GM12878 (cell line): ENCODE measurements around the gene PTPRU.

Experiments used
- ASH2L ChIP-seq: fragments of 300-600, 200-600 bp; sonication (generic); IDR thresholded peaks from 2 replicates; pipeline ENCODE4 v1.6.1; 2017; ENCODE audit warnings: low read depth, mild to moderate bottlenecking, borderline replicate concordance
- CTCF ChIP-seq, 3 experiments: IDR thresholded peaks in 2 of 3; conservative IDR thresholded peaks in 1 of 3; 2 replicates each; pipeline ENCODE4 v1.5.1; 2011; ENCODE audit warnings: low read depth in 3 of 3, low read length in 3 of 3, mild to moderate bottlenecking in 3 of 3, control low read depth in 2 of 3, moderate library complexity in 2 of 3, inconsistent platforms in 1 of 3, mixed read lengths in 1 of 3; ENCODE audit not compliant: control insufficient read depth in 2 of 3, insufficient read depth in 1 of 3; ENCODE audit errors: extremely low read depth in 1 of 3
- DPF2 ChIP-seq: fragments of 450-650 bp; IDR thresholded peaks from 2 replicates; pipeline ENCODE4 v1.6.1; 2017; ENCODE audit warnings: mild to moderate bottlenecking
- FOXM1 ChIP-seq: IDR thresholded peaks from 2 replicates; pipeline ENCODE4 v1.6.1; 2012; ENCODE audit warnings: low read depth, mild to moderate bottlenecking, inconsistent platforms, low read length, moderate library complexity
- JUND ChIP-seq: IDR thresholded peaks from 2 replicates; pipeline ENCODE4 v1.6.1; 2012; ENCODE audit warnings: low read depth, mild to moderate bottlenecking, low read length, improper control_type of control experiment, moderate library complexity
- MXI1 ChIP-seq: fragments of 150-350 bp; IDR thresholded peaks from 2 replicates; pipeline ENCODE4 v1.6.1; 2011; ENCODE audit warnings: low read depth, mild to moderate bottlenecking, inconsistent platforms, low read length, improper control_type of control experiment
- NRF1 ChIP-seq: conservative IDR thresholded peaks from 2 replicates; pipeline ENCODE4 v1.6.1; 2011; ENCODE audit warnings: mild to moderate bottlenecking, low read depth, low read length, improper control_type of control experiment
- POLR2AphosphoS5 ChIP-seq: IDR thresholded peaks from 2 replicates; pipeline ENCODE4 v1.6.1; 2011; ENCODE audit warnings: mild to moderate bottlenecking, low read length, inconsistent platforms
- RBBP5 ChIP-seq: fragments of 200-600 bp; sonication (generic); conservative IDR thresholded peaks from 2 replicates; pipeline ENCODE4 v1.6.1; 2016
- REST ChIP-seq: IDR thresholded peaks from 2 replicates; pipeline ENCODE4 v1.6.1; 2012; ENCODE audit warnings: mild to moderate bottlenecking, low read depth, low read length
- SRF ChIP-seq, 2 experiments: IDR thresholded peaks; 2 replicates each; pipeline ENCODE4 v1.6.1; 2011; ENCODE audit warnings: low read depth in 2 of 2, low read length in 2 of 2, mild to moderate bottlenecking in 1 of 2, moderate library complexity in 1 of 2
- TCF3 ChIP-seq: IDR thresholded peaks from 2 replicates; pipeline ENCODE4 v1.6.1; 2012; ENCODE audit warnings: low read depth, mild to moderate bottlenecking, low read length, borderline replicate concordance; ENCODE audit not compliant: insufficient read depth
- ZBTB33 ChIP-seq: fragments of 450-650 bp; IDR thresholded peaks from 2 replicates; pipeline ENCODE4 v1.6.1; 2017; ENCODE audit warnings: mild to moderate bottlenecking
- TF ChIP-seq, protein P1 (sequence below): IDR thresholded peaks from 2 replicates; pipeline ENCODE4 v1.6.1; 2011; ENCODE audit warnings: borderline replicate concordance, low read depth, mild to moderate bottlenecking, moderate library complexity, low read length; ENCODE audit not compliant: insufficient read depth, poor library complexity, severe bottlenecking

- no peak for TF ChIP-seq JUND
- TF ChIP-seq CTCF (IDR thresholded peaks at IDR 0.05 in 2 of 3, conservative IDR thresholded peaks at IDR 0.05 in 1 of 3; ENCODE audit: control insufficient read depth in 2 of 3, extremely low read depth in 1 of 3, insufficient read depth in 1 of 3, low read depth in 3 of 3, low read length in 3 of 3) = no peak
- no peak for TF ChIP-seq NRF1
- TF ChIP-seq TCF3 = no peak
- no peak for TF ChIP-seq REST
- TF ChIP-seq POLR2AphosphoS5 = no peak
- no peak for TF ChIP-seq DPF2
- no peak for TF ChIP-seq MXI1
- no peak for TF ChIP-seq RBBP5
- no peak for TF ChIP-seq ZBTB33
- no peak for TF ChIP-seq ASH2L
- TF ChIP-seq, protein P1, sequence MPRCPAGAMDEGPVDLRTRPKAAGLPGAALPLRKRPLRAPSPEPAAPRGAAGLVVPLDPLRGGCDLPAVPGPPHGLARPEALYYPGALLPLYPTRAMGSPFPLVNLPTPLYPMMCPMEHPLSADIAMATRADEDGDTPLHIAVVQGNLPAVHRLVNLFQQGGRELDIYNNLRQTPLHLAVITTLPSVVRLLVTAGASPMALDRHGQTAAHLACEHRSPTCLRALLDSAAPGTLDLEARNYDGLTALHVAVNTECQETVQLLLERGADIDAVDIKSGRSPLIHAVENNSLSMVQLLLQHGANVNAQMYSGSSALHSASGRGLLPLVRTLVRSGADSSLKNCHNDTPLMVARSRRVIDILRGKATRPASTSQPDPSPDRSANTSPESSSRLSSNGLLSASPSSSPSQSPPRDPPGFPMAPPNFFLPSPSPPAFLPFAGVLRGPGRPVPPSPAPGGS = no peak
- TF ChIP-seq SRF (IDR thresholded peaks at IDR 0.05; ENCODE audit: low read depth in 2 of 2, low read length in 2 of 2) = no peak
- no peak for TF ChIP-seq FOXM1
Measured at GRCh38 chr1:29320156-29320940, 84.0 kb downstream of the PTPRU start.
